ENCODE measurements around the gene KCNE3. TPM values are rescaled to one million over a fixed set of nuclear protein-coding genes. Genes with fewer than 3 reads are reported as not detected.

KCNE3 gene
- total and polyA plus RNA-seq, 2 of the 13 experiments (the other 11 are each of a cell fraction or from before 2014, with no cell fraction given), result 0.33 to 2.2 TPM

GRCh38 chr11:74459584-74459983 is 7.8 kb downstream of the KCNE3 start (continued):
- TF ChIP-seq DNMT3B (CRISPR knock-in tag; conservative IDR thresholded peaks at IDR 0.05) (no peak), KLF9 (CRISPR knock-in tag; IDR thresholded peaks at IDR 0.05; ENCODE audit: low read depth) (no peak), MATR3 (CRISPR knock-in tag; IDR thresholded peaks at IDR 0.05) (no peak), ZNF326 (CRISPR knock-in tag; IDR thresholded peaks at IDR 0.05; ENCODE audit: borderline replicate concordance) (no peak), ZNF451 (CRISPR knock-in tag; IDR thresholded peaks at IDR 0.05) (no peak), PCBP1 (IDR thresholded peaks at IDR 0.05; ENCODE audit: borderline replicate concordance, low read depth, low read length) (no peak), MTF2 (CRISPR knock-in tag; IDR thresholded peaks at IDR 0.05; ENCODE audit: borderline replicate concordance) (no peak), SUZ12 (IDR thresholded peaks at IDR 0.05; ENCODE audit: low read depth, low read length) (no peak), FOXM1 (CRISPR knock-in tag; IDR thresholded peaks at IDR 0.05) (no peak)

GRCh38 chr11:74457356-74457755 is 10.0 kb downstream of the KCNE3 start:
- 72% methylated on average over 6 of the region's 6 CpGs for WGBS (ENCODE audit: low lambda C conversion rate)
- ChIA-PET POLR2A (no interaction called here), CTCF (ENCODE audit: low intra/inter-chr PET ratio, low total read pairs) (no interaction called here)
- no peak overlapping the region for H3K4me3 ChIP-seq (replicated peaks in 1 of 3; ENCODE audit: insufficient read depth in 1 of 3, low read depth in 2 of 3, low read length in 3 of 3)
- in situ Hi-C loops (cut with HindIII; ENCODE audit: extremely low pct_ligation_motif_present, low pct_unique_long_range_greater_than_20kb) (loop anchor here (10.0 kb wide), 1 partner anchor 203 kb away; no protein-coding TSS in a partner anchor), intact Hi-C loops (cut with micrococcal nuclease; ENCODE audit: unreplicated experiment) (no loop called here)
- H3K79me2 ChIP-seq (ENCODE audit: insufficient read depth, low read length), result no peaks in the 10 kb centered on the region
- H3K27me3 ChIP-seq (ENCODE audit: control insufficient read depth in 1 of 2, insufficient read depth in 2 of 2, low read length in 2 of 2), result no peaks in the 10 kb centered on the region
- H2AFZ ChIP-seq (ENCODE audit: low read length), result no peak overlapping the region
- FAIRE-seq (no peak), ATAC-seq (no peak), DNase-seq (ENCODE audit: low spot score) (no peak)
- H4K20me1 ChIP-seq (ENCODE audit: insufficient read depth, low read length), result no peaks in the 10 kb centered on the region
- H3K4me2 ChIP-seq (ENCODE audit: low read depth, low read length), result no peak overlapping the region
- TF ChIP-seq ZNF101 (CRISPR knock-in tag; IDR thresholded peaks at IDR 0.05; ENCODE audit: borderline replicate concordance, low read depth) (no peak), RBM22 (optimal IDR thresholded peaks at IDR 0.05; ENCODE audit: low read length) (no peak), ZNF775 (CRISPR knock-in tag; IDR thresholded peaks at IDR 0.05; ENCODE audit: borderline replicate concordance) (no peak), AGO2 (optimal IDR thresholded peaks at IDR 0.05; ENCODE audit: low read depth, low read length) (no peak), CEBPB (IDR thresholded peaks at IDR 0.05; ENCODE audit: borderline replicate concordance, low read depth, low read length) (no peak), ZNF160 (CRISPR knock-in tag; IDR thresholded peaks at IDR 0.05) (no peak), SNAPC5 (CRISPR knock-in tag; IDR thresholded peaks at IDR 0.05; ENCODE audit: borderline replicate concordance) (no peak), ZNF687 (CRISPR knock-in tag; IDR thresholded peaks at IDR 0.05) (no peak), KAT2B (IDR thresholded peaks at IDR 0.05; ENCODE audit: borderline replicate concordance, low read depth, low read length) (no peak), AGO1 (IDR thresholded peaks at IDR 0.05; ENCODE audit: low read depth, low read length, poor library complexity, severe bottlenecking) (no peak), ZFP36 (IDR thresholded peaks at IDR 0.05; ENCODE audit: borderline replicate concordance, low read depth, low read length, partially characterized antibody) (no peak)
- TF ChIP-seq, protein P1, sequence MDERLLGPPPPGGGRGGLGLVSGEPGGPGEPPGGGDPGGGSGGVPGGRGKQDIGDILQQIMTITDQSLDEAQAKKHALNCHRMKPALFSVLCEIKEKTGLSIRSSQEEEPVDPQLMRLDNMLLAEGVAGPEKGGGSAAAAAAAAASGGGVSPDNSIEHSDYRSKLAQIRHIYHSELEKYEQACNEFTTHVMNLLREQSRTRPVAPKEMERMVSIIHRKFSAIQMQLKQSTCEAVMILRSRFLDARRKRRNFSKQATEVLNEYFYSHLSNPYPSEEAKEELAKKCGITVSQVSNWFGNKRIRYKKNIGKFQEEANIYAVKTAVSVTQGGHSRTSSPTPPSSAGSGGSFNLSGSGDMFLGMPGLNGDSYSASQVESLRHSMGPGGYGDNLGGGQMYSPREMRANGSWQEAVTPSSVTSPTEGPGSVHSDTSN (CRISPR knock-in tag; IDR thresholded peaks at IDR 0.05), result no peak
- H3K4me1 ChIP-seq (ENCODE audit: insufficient read depth, low read length), result peaks cover 17% of the 10 kb centered on the region
- no peaks in the 10 kb centered on the region for H3K9me3 ChIP-seq (ENCODE audit: low read length)
- H3K36me3 ChIP-seq (replicated peaks in 1 of 2; ENCODE audit: control insufficient read depth in 1 of 2, insufficient read depth in 2 of 2, low read length in 2 of 2), result no peaks in the 10 kb centered on the region
- no TSS peak for BruUV-seq (replicated peaks)
- no peak overlapping the region for H3K9ac ChIP-seq (ENCODE audit: insufficient read depth, low read depth, low read length)
- no peak overlapping the region for H3K27ac ChIP-seq (ENCODE audit: extremely low read length, insufficient read depth, low read length)

All from HepG2 (cell line).